ENCODE data around the gene FSTL5.
"Not testable (repeated sequence)": the region's sequence is repeated elsewhere in the genome, so short reads cannot be mapped to it uniquely, and the experiment has no call there.

The FSTL5 gene

DNA sequence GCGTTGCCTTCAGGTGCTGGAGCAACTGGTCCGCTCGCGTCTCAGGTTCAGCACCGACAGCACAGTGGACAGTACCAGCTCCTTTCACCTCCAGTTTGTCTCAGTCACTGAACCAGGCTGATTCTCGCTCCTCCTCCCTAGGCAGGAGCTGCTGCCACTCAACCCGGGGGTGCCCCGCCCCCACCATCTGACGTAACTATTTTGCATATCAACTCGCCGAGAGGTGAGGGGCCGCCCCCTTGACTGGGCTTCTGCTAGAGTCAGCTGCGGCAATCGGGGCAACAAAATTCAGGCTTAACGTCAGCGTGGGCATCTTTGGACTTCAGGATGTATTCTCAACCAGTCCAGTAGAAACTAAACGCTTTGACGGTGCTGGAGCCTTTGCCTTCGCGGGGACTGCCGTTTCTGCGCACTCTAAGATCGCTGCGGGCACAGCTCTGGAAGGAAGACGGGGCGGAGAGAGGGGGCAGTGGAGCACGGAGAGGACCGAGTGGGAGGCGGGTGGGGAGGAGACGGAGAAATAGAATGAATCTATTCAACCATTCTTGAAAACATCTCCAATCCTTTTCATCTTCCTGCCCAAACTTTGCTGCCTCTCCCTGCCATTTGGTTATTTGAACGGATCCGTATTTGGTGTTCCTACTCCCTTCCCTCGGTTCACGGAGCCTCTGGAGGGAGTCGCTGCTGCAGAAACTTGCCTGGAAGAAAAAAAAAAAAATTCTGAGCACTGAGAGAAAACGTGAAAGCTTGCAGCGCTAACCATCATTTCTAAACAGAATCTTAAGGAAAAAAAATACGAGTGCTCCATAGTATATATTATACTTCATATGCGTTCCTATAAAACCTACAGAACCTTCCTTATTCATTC is at the start of gene FSTL5:
Gene FSTL5, minus strand, starts transcription at position 109 of the 868 bp plus-strand sequence. CDS start 52,604 bp downstream, outside the sequence.
- Histone ChIP-seq H3K36me3 (replicated peaks; ENCODE audit: insufficient read depth, low read length) (no peaks in the 10 kb centered on the region), H3K4me3 (ENCODE audit: low read length) (peak within 1 kb of the TSS; percentile 72), H3K9me3 (replicated peaks; ENCODE audit: insufficient read depth, low read length) (no peaks in the 10 kb centered on the region), H4K20me1 (ENCODE audit: insufficient read depth, low read length) (no peaks in the 10 kb centered on the region), H3F3A (ENCODE audit: insufficient read depth, low read length) (no peaks in the 10 kb centered on the region), H3K4me1 (ENCODE audit: low read length) (no peaks in the 10 kb centered on the region), H3K27ac (ENCODE audit: low read length) (peak within 1 kb of the TSS; percentile 13; the same call in 1 of the 2 replicates), H3K4me2 (ENCODE audit: low read depth, low read length) (peak within 1 kb of the TSS; percentile 54), H3K9ac (ENCODE audit: low read length) (peak within 1 kb of the TSS; percentile 13; the same call in 1 of the 2 replicates), H2AFZ (ENCODE audit: low read length) (peak within 1 kb of the TSS; percentile 74), H3K27me3 (replicated peaks; ENCODE audit: insufficient read depth, low read length) (no peaks in the 10 kb centered on the region), H3K79me2 (ENCODE audit: low read length) (no peaks in the 10 kb centered on the region), H3K9me2 (replicated peaks; ENCODE audit: insufficient read depth, low read length) (no peaks in the 10 kb centered on the region)
- no peak for TF ChIP-seq CTCF (IDR thresholded peaks at IDR 0.05; ENCODE audit: low read length)
- no peak for TF ChIP-seq EZH2 (optimal IDR thresholded peaks at IDR 0.05; ENCODE audit: low read depth, low read length)
- no peak for TF ChIP-seq EZH2phosphoT487 (IDR thresholded peaks at IDR 0.05; ENCODE audit: low read length)
- DNase-seq: peak; percentile 86

DNA sequence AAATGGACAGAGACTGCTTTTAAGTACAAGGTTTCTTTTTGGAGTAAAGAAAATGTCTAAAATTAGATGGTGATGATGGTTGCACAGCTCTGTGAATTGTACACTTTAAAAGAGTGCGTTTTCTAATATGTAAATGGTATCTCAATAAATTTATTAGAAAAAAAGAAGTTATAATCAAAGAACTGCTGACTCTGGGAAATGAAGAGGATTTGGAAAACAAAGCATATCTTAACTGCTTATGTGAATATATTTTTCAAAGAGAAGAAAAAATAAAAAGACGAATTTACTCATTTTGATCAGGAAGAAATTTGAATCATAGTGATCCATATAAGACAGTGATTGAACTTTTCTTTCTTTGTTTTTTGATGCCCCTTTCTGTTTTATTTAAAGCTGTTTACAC is 45.9 kb upstream of the FSTL5 start:
- Histone ChIP-seq H3K27ac (ENCODE audit: low read length) (no peak overlapping the region), H3K27me3 (replicated peaks; ENCODE audit: insufficient read depth, low read length) (no peaks in the 10 kb centered on the region), H3K9ac (ENCODE audit: low read length) (no peak overlapping the region), H3K4me2 (ENCODE audit: low read depth, low read length) (no peak overlapping the region), H3F3A (ENCODE audit: insufficient read depth, low read length) (no peaks in the 10 kb centered on the region), H3K36me3 (replicated peaks; ENCODE audit: insufficient read depth, low read length) (no peaks in the 10 kb centered on the region), H3K4me1 (ENCODE audit: low read length) (no peaks in the 10 kb centered on the region), H3K9me2 (replicated peaks; ENCODE audit: insufficient read depth, low read length) (no peaks in the 10 kb centered on the region), H3K79me2 (ENCODE audit: low read length) (no peaks in the 10 kb centered on the region), H3K9me3 (replicated peaks; ENCODE audit: insufficient read depth, low read length) (no peaks in the 10 kb centered on the region), H2AFZ (ENCODE audit: low read length) (no peak overlapping the region), H4K20me1 (ENCODE audit: insufficient read depth, low read length) (no peaks in the 10 kb centered on the region), H3K4me3 (ENCODE audit: low read length) (no peak overlapping the region)
- no peak for DNase-seq
- TF ChIP-seq CTCF (IDR thresholded peaks at IDR 0.05; ENCODE audit: low read length) (no peak), EZH2 (optimal IDR thresholded peaks at IDR 0.05; ENCODE audit: low read depth, low read length) (no peak), EZH2phosphoT487 (IDR thresholded peaks at IDR 0.05; ENCODE audit: low read length) (no peak)

GRCh38 chr4:162203478-162203877 is 39.7 kb upstream of the FSTL5 start:
- not testable (repeated sequence) for H3K27me3 ChIP-seq (replicated peaks; ENCODE audit: insufficient read depth, low read length); H3K4me3 ChIP-seq (ENCODE audit: low read length); H3K36me3 ChIP-seq (replicated peaks; ENCODE audit: insufficient read depth, low read length); DNase-seq; H3K9me3 ChIP-seq (replicated peaks; ENCODE audit: insufficient read depth, low read length); H3K27ac ChIP-seq (ENCODE audit: low read length); H3K9ac ChIP-seq (ENCODE audit: low read length); H3K79me2 ChIP-seq (ENCODE audit: low read length); H3K9me2 ChIP-seq (replicated peaks; ENCODE audit: insufficient read depth, low read length); H3K4me2 ChIP-seq (ENCODE audit: low read depth, low read length); H4K20me1 ChIP-seq (ENCODE audit: insufficient read depth, low read length); H3F3A ChIP-seq (ENCODE audit: insufficient read depth, low read length); H2AFZ ChIP-seq (ENCODE audit: low read length)
- peaks cover 16% of the 10 kb centered on the region; the same call in 1 of the 2 replicates for H3K4me1 ChIP-seq (ENCODE audit: low read length)

GRCh38 chr4:162201673-162202072 is 37.9 kb upstream of the FSTL5 start:
- H3K9ac ChIP-seq (ENCODE audit: low read length): no peak overlapping the region
- H3K9me3 ChIP-seq (replicated peaks; ENCODE audit: insufficient read depth, low read length): no peaks in the 10 kb centered on the region
- H3K27ac ChIP-seq (ENCODE audit: low read length): peak overlapping the region; percentile 27; the same call in 1 of the 2 replicates
- no peaks in the 10 kb centered on the region for H3K9me2 ChIP-seq (replicated peaks; ENCODE audit: insufficient read depth, low read length)
- no peak overlapping the region for H3K4me3 ChIP-seq (ENCODE audit: low read length)
- H3K79me2 ChIP-seq (ENCODE audit: low read length): no peaks in the 10 kb centered on the region
- H3K27me3 ChIP-seq (replicated peaks; ENCODE audit: insufficient read depth, low read length): no peaks in the 10 kb centered on the region
- no peaks in the 10 kb centered on the region for H4K20me1 ChIP-seq (ENCODE audit: insufficient read depth, low read length)
- TF ChIP-seq EZH2phosphoT487 (IDR thresholded peaks at IDR 0.05; ENCODE audit: low read length) (no peak), CTCF (IDR thresholded peaks at IDR 0.05; ENCODE audit: low read length) (no peak), EZH2 (optimal IDR thresholded peaks at IDR 0.05; ENCODE audit: low read depth, low read length) (no peak)
- no peak overlapping the region for H2AFZ ChIP-seq (ENCODE audit: low read length)
- no peaks in the 10 kb centered on the region for H3K36me3 ChIP-seq (replicated peaks; ENCODE audit: insufficient read depth, low read length)
- H3K4me1 ChIP-seq (ENCODE audit: low read length): peaks cover 16% of the 10 kb centered on the region; the same call in 1 of the 2 replicates
- DNase-seq: peak; percentile 86
- no peak overlapping the region; the same call in 1 of the 2 replicates for H3K4me2 ChIP-seq (ENCODE audit: low read depth, low read length)
- no peaks in the 10 kb centered on the region for H3F3A ChIP-seq (ENCODE audit: insufficient read depth, low read length)
